ENCODE results near the gene PPP1R1C. TPM values are rescaled to one million over a fixed set of nuclear protein-coding genes. Genes with fewer than 3 reads are reported as not detected.

PPP1R1C gene, protein sequence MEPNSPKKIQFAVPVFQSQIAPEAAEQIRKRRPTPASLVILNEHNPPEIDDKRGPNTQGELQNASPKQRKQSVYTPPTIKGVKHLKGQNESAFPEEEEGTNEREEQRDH
- total RNA-seq, result not detected

DNA sequence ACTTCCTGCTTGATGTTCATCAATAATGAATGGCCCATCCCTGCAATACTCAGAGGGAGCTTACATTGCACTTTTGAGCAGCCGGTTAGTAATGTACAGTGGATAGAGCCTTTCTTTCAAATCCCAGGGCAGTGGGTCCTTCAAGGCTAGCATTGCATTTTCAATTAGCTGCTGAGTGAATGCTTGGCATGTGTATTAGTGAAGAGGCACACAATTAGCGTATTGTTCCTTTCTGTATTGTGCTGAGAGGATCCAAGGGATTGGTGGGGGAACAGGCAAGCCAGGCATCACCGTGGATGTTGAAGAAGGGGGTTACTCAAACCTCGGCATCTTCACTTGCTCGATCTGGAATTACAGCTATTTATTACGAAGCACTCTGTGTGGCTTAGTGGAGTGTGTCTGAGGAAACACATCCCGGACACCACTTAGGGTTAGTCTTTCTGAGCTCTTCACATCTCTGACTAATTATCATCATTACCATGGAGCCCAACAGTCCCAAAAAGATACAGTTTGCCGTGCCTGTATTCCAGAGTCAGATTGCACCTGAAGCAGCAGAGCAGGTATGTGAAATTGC, at the start of gene PPP1R1C:
Gene PPP1R1C, plus strand, starts transcription at position 222 of the 574 bp plus-strand sequence. Its CDS starts 258 bp downstream, at position 480.
- H3K27me3 Mint-ChIP-seq, result peaks cover 4% of the 10 kb centered on the region
- no peaks in the 10 kb centered on the region for H3K36me3 Mint-ChIP-seq
- no peak within 1 kb of the TSS for H3K27ac Mint-ChIP-seq
- H3K9me3 Mint-ChIP-seq (ENCODE audit: low read depth), result no peaks in the 10 kb centered on the region
- ATAC-seq (no peak), DNase-seq (no peak)
- CTCF ChIA-PET, result interaction anchor here (1.4 kb wide), 1 partner anchor 243 kb away, joined by 4 read pairs; no protein-coding TSS in a partner anchor
- H3K4me3 Mint-ChIP-seq, result no peak within 1 kb of the TSS
- H3K4me1 Mint-ChIP-seq, result no peaks in the 10 kb centered on the region

DNA sequence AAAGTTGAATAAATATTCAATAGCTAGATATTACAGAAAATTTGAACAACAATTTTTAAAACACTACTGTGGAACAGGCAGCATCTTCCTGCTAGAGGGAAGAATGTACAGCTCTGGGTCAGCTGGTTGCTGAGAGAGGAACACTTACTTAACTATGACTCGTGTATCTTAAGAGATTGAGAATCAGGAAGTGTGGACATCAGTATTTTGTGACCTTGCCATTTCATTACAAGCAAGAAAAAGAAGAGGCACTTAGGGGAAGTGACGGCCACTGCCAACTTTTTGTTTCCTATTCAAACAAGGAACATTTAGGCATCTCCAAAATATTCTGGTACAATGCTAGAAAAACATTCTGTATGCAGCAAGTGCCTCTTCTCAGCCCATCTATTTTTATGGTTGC, 48.2 kb upstream of the PPP1R1C start:
- Mint-ChIP-seq H3K27me3 (peaks cover 28% of the 10 kb centered on the region), H3K36me3 (no peaks in the 10 kb centered on the region), H3K4me1 (no peaks in the 10 kb centered on the region), H3K9me3 (ENCODE audit: low read depth) (no peaks in the 10 kb centered on the region), H3K27ac (no peak overlapping the region), H3K4me3 (no peak overlapping the region)
- CTCF ChIA-PET, result no interaction called here
- no peak for DNase-seq
- ATAC-seq, result no peak

DNA sequence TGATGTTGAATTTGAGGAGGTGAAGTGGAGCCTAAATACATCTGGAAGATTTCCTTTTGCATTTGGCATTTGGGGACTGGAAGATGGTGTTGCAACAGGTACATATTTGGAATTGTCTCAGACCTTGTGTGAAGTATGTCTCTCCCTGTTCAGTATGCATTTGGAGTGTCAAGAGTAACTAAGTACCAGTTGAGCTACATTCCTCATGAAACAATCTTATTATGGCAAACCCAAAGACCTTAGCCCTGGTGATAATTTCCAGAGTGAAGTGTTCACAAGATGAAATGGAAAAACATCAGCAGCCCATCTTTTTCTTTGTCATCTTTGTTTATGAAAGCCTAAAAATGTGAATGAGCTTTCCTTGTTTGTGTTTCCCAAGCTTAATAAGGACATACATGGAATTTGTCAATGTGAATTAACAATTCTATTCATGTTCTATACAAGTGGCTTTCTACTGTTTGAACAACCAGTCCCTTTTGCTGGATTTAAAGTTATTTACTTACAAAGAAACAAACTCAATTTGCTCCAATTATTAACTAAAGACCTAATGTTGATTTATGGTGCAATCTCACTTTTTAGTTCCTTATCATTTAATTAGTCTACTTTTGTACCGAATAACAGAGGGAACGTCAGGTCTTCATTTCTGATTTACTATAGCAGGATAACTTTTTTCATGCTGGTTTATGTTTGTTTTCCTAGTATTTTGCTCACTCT, 42.1 kb upstream of the PPP1R1C start:
- no peak overlapping the region for H3K4me3 Mint-ChIP-seq
- H3K27ac Mint-ChIP-seq, result no peak overlapping the region
- H3K4me1 Mint-ChIP-seq, result no peaks in the 10 kb centered on the region
- H3K27me3 Mint-ChIP-seq, result peaks cover 39% of the 10 kb centered on the region
- CTCF ChIA-PET, result no interaction called here
- DNase-seq, result no peak
- no peaks in the 10 kb centered on the region for H3K36me3 Mint-ChIP-seq
- no peak for ATAC-seq
- no peaks in the 10 kb centered on the region for H3K9me3 Mint-ChIP-seq (ENCODE audit: low read depth)

- no peak for ATAC-seq
- Mint-ChIP-seq H3K4me1 (no peaks in the 10 kb centered on the region), H3K36me3 (no peaks in the 10 kb centered on the region), H3K27me3 (peaks cover 39% of the 10 kb centered on the region), H3K9me3 (ENCODE audit: low read depth) (no peaks in the 10 kb centered on the region), H3K27ac (no peak overlapping the region), H3K4me3 (no peak overlapping the region)
- CTCF ChIA-PET, result no interaction called here
- DNase-seq, result no peak
These were observed 41.3 kb upstream of the PPP1R1C start for GRCh38 chr2:181944164-181944913.

DNA sequence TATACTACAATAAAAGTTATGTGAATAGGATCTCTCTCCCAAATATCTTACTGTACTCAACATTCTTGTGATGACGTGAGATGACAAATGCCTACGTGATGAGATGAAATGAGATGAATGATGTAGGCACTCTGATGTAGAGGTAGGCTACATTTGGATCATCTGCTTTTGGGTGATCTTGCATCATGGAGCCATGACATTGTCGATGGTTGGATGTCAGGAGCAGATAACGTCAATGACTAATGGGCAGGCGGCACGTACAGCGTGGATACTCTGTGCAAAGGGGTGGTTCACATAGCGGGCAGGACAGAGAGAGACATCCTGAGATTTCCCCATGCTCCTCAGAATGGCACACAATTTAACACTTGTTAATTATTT, 40.8 kb upstream of the PPP1R1C start:
- Mint-ChIP-seq H3K4me1 (no peaks in the 10 kb centered on the region), H3K36me3 (no peaks in the 10 kb centered on the region), H3K27me3 (peaks cover 44% of the 10 kb centered on the region), H3K9me3 (ENCODE audit: low read depth) (no peaks in the 10 kb centered on the region), H3K27ac (no peak overlapping the region), H3K4me3 (no peak overlapping the region)
- DNase-seq, result no peak
- CTCF ChIA-PET, result no interaction called here
- ATAC-seq, result no peak

DNA sequence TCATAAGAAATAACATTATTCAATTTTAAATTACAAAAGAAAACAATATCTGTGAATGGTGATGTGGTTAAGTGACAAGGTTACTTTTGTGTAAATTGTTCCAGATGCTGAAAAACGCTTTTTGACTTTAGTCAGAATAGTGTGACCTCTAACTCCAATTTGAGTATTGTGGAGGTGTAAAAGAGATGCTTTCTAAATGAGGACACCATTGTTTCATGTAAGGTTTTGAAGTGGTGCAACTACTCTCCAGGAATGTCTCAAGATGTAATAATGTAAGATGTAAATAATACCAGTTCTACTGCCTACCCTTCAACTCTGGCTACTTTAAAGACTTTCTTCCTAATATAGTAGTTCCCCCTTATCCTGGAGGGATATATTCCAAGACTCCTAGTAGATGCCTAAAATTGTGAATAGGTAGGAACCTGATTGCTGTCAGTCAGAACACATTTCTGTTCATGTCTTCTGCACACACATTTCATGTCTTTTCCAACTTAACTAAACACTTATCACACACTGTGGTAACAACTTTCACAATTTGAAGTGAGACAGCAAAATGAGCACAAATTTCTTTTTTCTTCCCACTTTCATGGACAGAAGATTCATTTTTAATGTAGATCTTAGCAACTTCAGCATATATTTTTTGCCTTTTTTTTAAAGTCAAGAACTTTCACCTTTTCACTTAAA, 39.1 kb upstream of the PPP1R1C start:
- H3K36me3 Mint-ChIP-seq, result no peaks in the 10 kb centered on the region
- H3K4me3 Mint-ChIP-seq, result no peak overlapping the region
- peaks cover 2% of the 10 kb centered on the region for H3K4me1 Mint-ChIP-seq
- no peak for DNase-seq
- H3K9me3 Mint-ChIP-seq (ENCODE audit: low read depth), result no peaks in the 10 kb centered on the region
- ATAC-seq, result no peak
- peaks cover 50% of the 10 kb centered on the region for H3K27me3 Mint-ChIP-seq
- CTCF ChIA-PET, result no interaction called here
- H3K27ac Mint-ChIP-seq, result no peak overlapping the region

- H3K27ac Mint-ChIP-seq, result no peak overlapping the region
- no peak for ATAC-seq
- CTCF ChIA-PET, result interaction anchor here (0.9 kb wide), 1 partner anchor 205 kb away, joined by 3 read pairs; no protein-coding TSS in a partner anchor
- DNase-seq, result no peak
- H3K36me3 Mint-ChIP-seq, result no peaks in the 10 kb centered on the region
- peaks cover 52% of the 10 kb centered on the region for H3K27me3 Mint-ChIP-seq
- peaks cover 2% of the 10 kb centered on the region for H3K4me1 Mint-ChIP-seq
- no peak overlapping the region for H3K4me3 Mint-ChIP-seq
- no peaks in the 10 kb centered on the region for H3K9me3 Mint-ChIP-seq (ENCODE audit: low read depth)
These were observed 38.4 kb upstream of the PPP1R1C start for GRCh38 chr2:181947273-181947672.

DNA sequence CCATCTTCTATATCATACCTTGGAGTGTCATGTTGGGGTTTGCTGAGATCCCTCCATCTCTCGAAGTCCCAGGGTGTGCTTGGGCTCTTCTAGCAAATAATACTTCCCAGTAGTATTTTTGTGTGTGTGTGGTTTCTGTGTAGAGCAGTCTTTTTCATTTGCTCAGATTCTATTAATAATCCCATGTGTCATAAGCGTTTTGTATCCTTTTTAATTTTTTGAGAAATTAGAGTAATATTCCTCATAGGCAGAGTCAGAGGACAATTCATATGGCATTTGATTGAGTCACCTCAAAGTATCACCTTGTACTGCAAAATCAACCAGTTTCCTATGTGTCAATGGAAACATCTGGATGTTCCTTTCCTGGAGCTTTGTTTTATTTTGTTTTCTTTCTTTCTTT, 37.4 kb upstream of the PPP1R1C start:
- CTCF ChIA-PET, result no interaction called here
- ATAC-seq (no peak), DNase-seq (no peak)
- peaks cover 45% of the 10 kb centered on the region for H3K27me3 Mint-ChIP-seq
- H3K4me3 Mint-ChIP-seq, result no peak overlapping the region
- H3K9me3 Mint-ChIP-seq (ENCODE audit: low read depth), result no peaks in the 10 kb centered on the region
- no peak overlapping the region for H3K27ac Mint-ChIP-seq
- H3K4me1 Mint-ChIP-seq, result peaks cover 2% of the 10 kb centered on the region
- H3K36me3 Mint-ChIP-seq, result no peaks in the 10 kb centered on the region

DNA sequence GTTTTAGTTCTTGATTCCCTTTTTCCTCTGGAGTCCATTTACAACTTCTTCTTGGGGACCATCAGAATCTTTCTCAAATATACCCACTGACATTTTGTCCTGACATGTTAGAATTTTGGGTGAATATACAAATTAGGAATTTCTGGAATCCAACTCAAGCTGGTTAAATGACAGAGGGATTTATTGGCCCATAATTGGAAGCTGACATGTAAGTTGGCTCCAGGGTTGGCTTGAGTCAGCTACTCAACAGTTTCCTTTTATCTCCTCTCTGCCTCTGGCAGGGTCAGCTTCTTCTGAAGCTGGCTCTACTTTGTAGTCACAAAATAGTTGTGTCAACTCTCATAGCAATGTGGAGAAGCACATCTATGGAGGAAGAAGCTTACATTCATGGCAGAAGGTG, 36.6 kb upstream of the PPP1R1C start:
- CTCF ChIA-PET, result interaction anchor here (1.7 kb wide), 1 partner anchor 206 kb away, joined by 5 read pairs; no protein-coding TSS in a partner anchor
- H3K27ac Mint-ChIP-seq, result no peak overlapping the region

GRCh38 chr2:181952404-181953226, 33.0 kb upstream of the PPP1R1C start:
- ATAC-seq (no peak), DNase-seq (no peak)
- Mint-ChIP-seq H3K4me3 (no peak overlapping the region), H3K27me3 (peaks cover 29% of the 10 kb centered on the region), H3K36me3 (no peaks in the 10 kb centered on the region), H3K9me3 (ENCODE audit: low read depth) (no peaks in the 10 kb centered on the region), H3K4me1 (peaks cover 19% of the 10 kb centered on the region), H3K27ac (no peak overlapping the region)
- CTCF ChIA-PET, result interaction anchor here (1.4 kb wide), 1 partner anchor 25 kb away, joined by 4 read pairs; no protein-coding TSS in a partner anchor

More for the DNA sequence above, 36.6 kb upstream of the PPP1R1C start:
- Mint-ChIP-seq H3K27me3 (peaks cover 46% of the 10 kb centered on the region), H3K4me1 (peaks cover 9% of the 10 kb centered on the region), H3K9me3 (ENCODE audit: low read depth) (no peaks in the 10 kb centered on the region), H3K36me3 (no peaks in the 10 kb centered on the region), H3K4me3 (no peak overlapping the region)
- DNase-seq, result no peak
- no peak for ATAC-seq

GRCh38 chr2:181953881-181954537, 31.6 kb upstream of the PPP1R1C start:
- ATAC-seq (peak; percentile 81), DNase-seq (peak; percentile 77)

DNA sequence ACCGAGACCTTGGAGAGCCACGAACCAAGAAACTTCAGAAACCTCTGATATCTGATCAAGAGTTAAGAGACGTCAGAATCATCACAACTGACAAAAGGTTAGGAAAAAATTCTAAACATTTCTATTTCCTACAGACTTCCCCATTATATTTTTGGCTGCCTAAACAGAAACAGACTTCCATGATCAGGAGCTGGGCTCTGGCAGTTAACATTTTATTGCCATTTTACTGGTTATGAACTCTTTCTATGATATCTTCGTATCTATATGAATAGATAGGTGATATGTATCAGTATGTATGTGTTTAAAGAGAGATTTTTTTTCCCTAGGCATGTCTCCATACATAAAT, 31.1 kb upstream of the PPP1R1C start:
- Mint-ChIP-seq H3K27me3 (peaks cover 29% of the 10 kb centered on the region), H3K27ac (no peak overlapping the region), H3K4me1 (peaks cover 23% of the 10 kb centered on the region), H3K36me3 (no peaks in the 10 kb centered on the region), H3K9me3 (ENCODE audit: low read depth) (no peaks in the 10 kb centered on the region), H3K4me3 (peak overlapping the region; percentile 29)
- ATAC-seq (no peak), DNase-seq (no peak)
- CTCF ChIA-PET, result interaction anchor here (0.6 to 2.1 kb wide), 13 partner anchors 12 to 724 kb away, joined by 3 to 10 read pairs (median 4); no protein-coding TSS in a partner anchor

More at GRCh38 chr2:181953881-181954537, 31.6 kb upstream of the PPP1R1C start:
- peaks cover 31% of the 10 kb centered on the region for H3K27me3 Mint-ChIP-seq
- H3K27ac Mint-ChIP-seq, result no peak overlapping the region
- CTCF ChIA-PET, result interaction anchor here (0.6 to 2.1 kb wide), 17 partner anchors 12 to 725 kb away, joined by 3 to 10 read pairs (median 4); no protein-coding TSS in a partner anchor
- peak overlapping the region; percentile 29 for H3K4me3 Mint-ChIP-seq
- H3K36me3 Mint-ChIP-seq, result no peaks in the 10 kb centered on the region
- H3K4me1 Mint-ChIP-seq, result peaks cover 23% of the 10 kb centered on the region
- H3K9me3 Mint-ChIP-seq (ENCODE audit: low read depth), result no peaks in the 10 kb centered on the region
